EL (cell line): ENCODE measurements around the gene CNTN4.
"Not testable (repeated sequence)": the region's sequence is repeated elsewhere in the genome, so short reads cannot be mapped to it uniquely, and the experiment has no call there.

ENCODE experiments used
- DNase-seq: peaks from one replicate; pipeline ENCODE4 v3.0.0-alpha.2; 2016

CNTN4 gene

DNA sequence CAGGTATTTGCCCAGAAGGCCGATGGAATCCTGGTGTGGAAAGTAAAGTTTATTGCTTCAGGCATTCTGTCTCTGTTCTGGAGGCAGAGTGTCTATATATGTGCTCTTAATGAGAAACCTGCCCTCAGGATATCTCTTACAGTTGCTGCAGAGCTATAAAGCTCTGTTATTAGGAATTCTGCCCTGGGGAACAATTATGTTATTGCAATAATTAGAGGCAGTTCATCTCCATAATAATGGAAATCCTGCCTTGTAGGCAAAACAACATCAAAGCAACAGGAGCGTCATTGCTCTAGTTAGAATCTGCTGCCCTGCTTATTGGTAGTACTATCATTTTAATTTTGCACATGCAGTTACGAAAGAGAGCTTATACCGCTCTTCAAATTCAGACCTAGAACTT, 835.9 kb downstream of the CNTN4 start:
- DNase-seq = no peak

DNA sequence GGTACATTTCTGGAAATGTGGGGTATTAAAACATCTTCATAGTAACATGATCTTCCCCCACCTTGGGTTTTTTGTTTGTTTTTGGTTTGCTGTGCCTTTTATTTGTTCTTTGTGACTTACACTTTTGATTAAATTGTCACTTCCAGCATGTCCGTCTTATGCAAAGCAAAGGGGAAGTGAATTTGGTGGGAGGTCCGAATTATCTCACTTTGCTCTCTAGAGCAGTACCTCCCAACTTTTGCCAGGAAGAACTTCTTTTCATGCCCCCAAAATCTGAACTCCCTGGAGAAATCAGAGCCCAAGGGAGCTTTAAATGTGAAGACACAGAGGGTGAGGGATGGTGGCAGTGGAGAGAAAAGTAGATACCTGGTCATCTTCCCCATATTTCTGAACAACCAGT, 838.4 kb downstream of the CNTN4 start:
- DNase-seq = no peak

DNA sequence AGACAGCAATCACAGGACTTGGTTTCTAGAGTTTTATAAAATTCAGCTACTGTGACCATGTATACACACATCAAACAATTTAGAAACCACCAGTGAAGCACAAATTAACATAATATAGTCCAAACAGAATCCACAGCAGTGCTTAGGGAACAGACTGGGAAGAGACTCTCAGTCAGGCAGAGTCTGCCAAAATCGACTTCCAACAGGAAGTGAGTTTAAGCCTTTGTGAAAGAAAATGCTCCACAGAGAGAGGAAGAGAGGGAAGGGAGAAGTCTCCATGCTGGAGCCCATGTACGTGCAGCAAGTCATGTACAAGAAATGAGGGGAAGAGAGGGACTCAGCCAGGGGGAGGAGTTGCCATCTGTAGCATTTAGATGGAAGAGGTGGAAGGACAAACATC, 838.9 kb downstream of the CNTN4 start:
- DNase-seq = no peak

DNA sequence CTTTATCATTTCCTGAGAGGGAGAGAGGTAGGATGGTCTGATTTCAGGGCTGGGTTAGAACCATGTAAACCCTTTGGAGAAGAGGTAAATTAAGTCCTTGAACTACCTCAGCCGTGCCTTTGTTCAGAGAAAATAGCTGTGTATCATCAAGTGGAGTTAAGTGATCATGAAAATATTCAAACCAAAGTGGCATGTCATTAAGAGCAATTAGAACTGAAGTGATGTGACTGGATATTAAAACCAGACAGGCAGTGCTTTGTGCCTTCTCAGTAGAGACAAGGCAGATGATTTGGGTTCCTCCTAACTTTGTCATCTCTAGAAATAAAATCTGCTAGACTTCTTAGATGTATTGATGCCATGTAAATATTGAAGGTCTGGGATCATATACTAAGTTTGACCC, 840.0 kb downstream of the CNTN4 start:
- DNase-seq = no peak

DNA sequence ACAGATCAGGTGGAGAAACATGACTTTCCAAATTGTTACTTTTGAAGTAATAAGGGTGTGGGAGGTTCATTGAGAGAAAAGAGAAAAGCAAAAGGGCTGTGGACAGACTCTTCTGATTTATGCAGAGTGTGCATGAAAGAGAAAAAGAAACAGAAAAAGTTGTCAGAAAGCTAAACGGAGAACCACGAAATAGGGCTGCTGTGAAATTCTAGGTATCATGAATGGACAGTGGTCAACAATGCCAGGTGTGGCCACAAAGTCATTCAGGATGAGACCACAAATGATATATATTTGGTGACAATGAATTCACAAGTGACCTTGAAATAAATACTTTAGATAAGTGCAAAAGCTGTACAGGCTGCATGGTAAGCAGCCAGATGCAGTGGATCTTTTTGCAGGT, 841.4 kb downstream of the CNTN4 start:
- DNase-seq = no peak

DNA sequence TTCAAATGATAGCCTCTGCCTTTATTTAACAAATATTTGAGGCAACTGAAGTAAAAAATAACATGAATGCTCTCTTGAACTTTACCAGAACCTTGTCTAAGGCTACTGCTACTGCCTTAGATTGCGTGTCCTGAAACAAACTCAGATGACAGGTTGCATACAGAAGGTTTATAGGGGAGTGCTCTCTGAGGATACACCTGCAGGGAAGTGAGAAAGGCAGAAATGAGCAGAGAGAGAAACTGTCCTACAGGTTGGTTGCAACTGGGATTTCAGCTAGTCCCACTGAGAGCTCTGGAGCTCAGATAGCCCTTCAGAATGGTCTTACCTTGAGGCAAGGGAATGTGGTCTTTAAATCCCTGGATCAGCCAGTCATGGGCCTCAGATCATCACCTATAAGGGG, 846.0 kb downstream of the CNTN4 start:
- no peak for DNase-seq

DNA sequence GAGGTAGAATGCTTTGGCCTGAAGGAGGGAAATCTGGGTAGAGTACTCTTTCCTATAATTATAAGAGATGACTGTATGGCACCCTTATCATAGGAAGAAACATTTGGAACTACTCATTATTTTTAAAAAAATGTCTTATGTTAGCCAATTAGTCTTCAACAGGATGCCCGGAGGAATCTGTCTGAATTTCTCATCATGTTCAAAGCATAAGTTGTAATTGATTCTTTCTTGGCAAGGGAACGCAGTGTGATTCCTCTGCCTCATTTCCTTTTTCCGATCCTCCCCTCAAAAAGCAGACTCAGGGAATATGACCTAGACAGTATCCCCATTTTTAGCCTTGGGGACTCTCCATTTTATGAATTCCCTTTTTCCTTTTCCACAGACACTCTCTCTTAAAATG, 846.5 kb downstream of the CNTN4 start:
- no peak for DNase-seq

DNA sequence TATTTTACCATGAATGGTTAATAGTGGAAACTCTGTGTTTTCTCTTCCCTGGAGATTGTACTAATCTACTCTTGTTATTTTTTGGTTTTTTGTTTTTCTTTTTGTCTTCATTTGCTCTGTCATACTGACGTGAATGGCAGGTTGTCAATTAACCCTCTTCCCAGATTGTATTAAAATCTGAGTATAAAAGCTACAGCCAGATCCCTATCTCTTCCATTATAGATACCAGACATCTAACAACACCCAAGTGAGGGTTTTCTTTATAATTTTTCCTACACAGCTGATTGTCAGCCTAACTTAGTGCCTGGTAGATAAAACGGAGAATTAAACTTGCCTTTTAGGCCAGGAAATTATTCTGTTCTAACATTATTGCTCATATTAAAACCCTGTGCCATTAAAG, 848.9 kb downstream of the CNTN4 start:
- DNase-seq = no peak

DNA sequence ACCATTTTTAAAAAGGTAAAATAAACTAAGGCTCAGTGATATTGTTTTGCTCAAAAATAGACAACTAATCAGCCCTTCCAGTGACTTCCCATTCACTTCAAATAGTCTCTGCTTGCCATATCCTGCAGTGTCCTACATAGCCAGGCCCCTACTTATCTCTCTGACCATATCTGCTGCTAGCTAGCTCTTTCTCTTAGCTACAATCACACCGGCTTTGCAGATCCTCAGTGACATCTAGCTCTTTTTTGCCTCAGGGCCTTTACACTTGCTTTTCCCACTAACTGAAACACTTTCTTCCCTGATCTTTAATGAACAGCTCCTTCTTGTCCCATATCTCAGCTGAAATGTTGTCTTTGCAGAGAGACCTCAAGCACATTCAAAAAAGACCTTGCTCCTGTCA, 850.2 kb downstream of the CNTN4 start:
- no peak for DNase-seq

DNA sequence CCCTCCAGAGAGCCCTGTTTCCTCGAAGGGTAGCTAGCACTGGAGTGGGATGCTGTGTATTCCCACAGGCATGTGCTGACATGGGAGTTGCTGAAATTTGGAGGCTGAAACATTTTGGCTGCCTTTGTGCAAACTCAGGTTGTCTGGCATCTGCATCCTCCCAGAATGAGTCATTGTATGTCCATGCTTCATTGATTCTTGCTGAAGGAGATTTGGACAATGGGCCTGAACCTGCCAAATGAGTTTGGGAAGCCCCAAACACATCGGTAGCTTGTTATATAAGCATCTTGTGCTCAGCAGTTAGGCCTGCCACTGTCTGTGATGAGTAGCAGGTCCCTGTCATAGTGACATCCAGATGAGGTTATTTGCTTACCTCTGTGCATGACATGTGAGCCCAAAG, 851.5 kb downstream of the CNTN4 start:
- DNase-seq = no peak

DNA sequence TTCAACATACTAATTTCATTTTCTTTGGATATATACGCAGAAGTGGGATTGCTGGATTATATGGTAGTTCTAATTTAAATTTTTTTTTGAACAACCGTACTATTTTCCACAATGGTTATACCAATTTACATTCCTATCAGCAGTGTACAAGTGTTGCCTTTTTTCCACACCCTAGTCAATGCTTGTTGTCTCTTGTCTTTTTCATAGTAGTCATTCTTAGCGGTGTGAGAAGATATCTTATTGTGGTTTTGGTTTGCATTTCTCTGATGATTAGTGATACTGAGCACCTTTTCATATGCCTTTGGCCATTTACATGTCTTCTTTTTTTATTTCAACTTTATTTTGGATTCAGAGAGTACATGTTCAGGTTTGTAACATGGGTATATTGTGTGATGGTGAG, 858.4 kb downstream of the CNTN4 start:
- no peak for DNase-seq

DNA sequence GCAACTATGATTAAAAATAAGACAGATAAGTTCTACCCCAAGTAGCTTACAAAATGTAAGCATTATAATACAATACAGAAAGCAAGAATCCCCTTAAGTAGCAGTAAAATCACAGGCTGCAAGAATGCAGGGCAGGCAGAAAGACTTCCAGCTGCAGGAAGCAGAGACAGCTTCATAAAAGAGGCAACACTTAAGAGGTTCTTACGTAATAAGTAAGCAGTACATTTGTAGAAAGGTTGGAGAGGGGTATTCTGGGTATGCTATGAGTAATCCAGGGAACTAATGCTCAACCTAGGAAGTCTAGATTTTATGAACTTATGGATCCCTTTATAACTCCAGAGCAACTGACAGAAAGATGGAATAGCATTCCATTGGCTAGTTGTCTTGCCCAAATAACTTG, 859.9 kb downstream of the CNTN4 start:
- DNase-seq = no peak

DNA sequence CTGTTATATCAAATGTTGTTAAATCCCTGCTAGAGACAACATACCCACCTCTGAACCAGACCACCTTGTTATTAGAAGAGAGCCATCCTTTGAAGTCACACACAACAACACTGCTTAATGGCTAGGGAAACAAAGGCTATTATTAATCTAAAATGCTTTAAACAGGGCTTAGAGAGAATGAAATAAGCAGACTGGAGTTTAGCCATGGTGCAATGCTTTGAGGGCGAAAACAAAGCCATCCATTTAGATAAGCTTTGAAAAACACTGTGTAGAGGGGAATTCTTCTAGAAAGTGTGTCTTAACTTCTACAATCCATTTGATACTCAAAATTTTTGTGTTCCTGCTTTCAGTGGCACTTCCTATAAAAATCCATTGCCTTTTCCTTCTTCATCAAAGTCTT, 862.9 kb downstream of the CNTN4 start:
- DNase-seq = no peak

DNA sequence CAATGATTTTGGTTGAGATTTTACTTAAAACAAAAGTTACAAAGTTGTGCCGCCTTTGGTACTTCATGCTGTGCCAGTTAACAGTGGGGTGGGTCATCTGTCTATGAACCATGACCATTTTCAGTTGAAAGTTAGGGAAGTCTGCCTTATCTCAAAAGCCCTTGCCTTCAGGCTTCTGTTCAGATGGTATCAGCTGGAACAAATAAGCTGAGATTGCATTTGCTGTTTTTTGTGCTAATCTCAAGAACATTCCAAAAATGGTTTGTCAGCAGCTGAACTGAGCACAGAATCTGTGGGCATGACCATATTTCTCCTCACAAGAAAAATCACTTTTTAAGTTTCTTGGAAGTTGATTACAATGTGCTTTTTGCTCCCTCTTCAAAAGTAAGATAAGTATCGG, 869.2 kb downstream of the CNTN4 start:
- no peak for DNase-seq

DNA sequence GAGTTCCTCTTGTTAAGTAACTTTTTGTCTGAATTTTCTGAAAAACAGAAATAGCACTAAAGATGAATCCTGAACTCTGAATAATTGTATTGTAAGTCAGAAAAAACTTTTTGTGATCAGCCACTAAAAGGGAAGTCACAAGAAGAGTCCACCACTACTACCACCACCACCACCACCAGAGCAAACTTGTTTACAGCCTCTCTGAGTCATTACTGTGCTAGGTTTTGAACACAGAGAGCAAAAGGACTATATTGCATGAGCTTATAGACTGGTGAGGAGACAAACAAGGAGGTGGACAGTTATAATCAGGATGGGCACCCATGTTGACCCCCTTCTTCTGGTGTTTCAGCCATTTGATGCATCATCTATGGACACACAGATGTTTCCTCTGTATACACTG, 869.8 kb downstream of the CNTN4 start:
- DNase-seq = no peak

DNA sequence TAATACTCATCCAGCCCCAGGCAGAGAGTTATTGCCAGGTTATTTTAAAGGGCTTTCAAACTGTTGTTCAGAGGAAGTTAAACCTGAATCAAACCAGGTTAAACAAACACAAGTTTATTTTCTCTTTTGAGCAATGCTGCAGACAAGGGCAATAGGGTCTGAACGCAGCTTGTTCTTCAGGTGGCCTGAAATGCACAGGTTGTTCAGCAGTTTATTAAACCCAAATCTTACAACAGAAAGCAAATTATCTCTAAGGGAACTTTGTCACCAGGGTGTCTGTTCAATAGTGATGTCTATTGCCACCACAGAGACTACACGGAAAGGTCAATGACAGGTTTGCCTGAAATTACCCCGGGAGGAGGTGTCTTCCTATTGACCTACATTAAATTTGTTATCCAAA, 877.5 kb downstream of the CNTN4 start:
- no peak for DNase-seq

DNA sequence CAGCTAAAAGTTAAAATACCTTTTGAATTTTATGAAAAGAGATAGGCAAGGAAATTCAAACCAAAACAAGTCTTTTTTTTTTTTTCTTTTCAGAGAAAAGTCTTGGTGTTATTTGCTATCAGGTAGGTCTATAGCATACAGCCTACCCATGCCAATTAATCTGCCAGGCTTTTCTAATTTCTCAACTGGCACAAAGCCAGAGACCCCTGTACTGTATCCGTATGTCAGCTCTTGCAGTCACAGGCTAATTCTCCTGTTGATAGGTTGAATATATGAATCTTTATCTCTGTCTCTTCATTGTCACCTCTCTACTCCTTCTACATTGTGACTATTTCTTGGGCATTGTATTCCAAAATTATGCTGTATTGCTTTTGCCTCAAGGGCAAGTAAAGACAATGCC, 878.1 kb downstream of the CNTN4 start:
- no peak for DNase-seq

DNA sequence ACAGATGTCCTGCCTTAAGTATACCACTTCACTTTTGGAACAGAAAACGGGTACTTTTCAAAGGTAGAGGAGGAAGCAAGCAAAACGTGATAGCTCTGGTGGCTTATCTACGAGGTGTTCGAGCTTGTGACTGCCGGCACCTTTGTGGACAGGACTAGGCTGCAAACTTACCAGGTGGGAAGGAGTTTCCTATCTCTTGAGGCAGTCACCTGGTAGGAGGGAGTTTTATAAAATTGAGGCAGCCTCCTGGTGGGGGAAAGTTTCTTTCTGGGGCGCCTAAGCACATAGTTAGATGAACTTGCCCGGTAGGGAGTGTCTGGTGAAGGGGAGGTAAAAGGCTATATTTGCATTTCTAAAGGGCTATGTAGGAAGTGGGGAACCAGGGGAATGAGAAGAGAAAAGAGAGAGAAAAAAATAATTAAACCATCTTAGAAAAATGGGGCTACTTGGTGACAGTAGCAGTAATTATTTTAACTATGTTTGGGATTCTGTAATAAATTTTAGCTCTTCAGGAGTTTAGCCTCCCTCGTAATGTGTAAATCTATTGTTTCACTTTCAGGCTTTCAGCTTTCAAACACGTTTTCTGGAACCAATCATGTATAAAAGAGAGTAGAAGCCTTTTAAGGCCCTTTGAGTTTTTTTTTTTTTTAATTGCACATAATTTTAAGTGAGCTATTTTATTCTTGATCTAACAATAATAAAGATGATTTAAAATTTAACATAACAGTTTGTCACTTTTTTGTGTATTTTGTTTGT, 880.5 kb downstream of the CNTN4 start:
- no peak for DNase-seq

DNA sequence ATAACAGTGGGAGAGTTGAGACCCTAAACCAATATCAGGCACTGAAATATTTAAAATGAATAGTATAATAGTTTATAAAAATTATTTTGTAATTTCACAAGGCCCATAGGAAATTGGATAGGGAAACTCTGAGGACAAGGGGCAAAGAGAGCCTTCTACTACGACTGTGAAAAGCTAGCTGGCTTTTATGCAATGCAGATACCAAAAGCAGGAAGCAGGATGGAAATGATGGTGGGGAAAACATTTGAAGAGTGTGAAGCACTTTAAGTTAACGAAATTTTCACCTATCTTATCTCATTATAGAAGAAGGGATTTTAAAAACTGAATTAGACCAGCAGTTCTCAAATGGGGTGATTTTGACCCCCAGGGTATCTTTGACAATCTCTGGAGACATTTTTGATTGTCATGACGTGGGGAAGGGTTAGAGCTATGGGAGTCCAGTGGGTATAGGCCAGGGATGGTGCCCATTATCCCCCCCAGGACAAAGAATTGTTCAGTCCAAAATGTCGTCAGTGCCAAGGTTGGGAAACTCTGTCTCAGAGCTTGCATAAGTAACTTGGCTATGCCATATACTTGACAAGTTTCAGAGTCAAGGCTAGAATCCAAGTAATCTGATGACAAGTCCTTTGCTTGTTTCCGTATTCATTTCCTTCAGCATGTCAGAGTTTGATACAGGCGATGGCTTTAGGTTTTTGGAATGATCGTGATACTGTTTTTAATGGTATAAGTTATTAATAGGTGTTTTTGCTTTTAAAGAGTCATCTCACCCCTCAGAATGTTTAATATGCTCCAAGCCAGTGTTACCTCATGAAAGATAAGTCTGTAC, 885.6 kb downstream of the CNTN4 start:
- no peak for DNase-seq

DNA sequence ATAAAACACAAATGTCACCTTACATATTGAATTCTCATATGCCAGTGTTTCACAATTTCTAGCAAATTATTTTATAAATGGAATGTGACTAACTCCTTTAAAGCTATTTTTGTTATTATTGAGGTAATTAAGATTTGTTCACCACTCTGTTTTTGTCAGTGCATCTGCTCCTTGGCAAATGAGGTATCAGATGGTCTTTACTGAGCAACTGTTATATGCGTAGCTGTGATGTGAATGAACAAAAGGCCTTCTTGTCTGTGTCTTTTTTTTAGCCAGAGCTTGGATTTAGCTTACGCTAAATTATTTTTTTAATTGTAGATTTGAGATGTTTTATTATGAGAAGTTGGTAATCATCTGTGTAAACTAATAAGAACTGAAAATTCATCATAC, 886.2 kb downstream of the CNTN4 start:
- no peak for DNase-seq

DNA sequence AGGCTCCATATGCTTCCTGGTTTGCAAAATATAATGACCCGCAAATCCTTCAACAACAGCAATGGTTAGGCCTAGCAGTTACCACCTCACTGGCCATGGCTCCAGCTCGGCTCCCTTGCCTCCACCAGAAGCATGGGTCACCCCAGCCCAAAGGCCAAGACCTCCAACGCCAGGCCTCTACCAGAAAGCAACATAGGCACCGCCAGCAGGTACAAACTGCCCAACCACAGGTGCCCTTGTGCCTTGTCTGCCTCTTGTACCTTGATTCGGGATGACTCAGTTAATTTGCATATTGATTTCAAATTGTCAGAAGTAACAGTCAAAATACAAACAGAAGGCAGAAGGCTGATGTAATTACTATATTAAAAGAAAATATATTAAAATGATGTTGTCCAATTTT, 886.8 kb downstream of the CNTN4 start:
- no peak for DNase-seq

DNA sequence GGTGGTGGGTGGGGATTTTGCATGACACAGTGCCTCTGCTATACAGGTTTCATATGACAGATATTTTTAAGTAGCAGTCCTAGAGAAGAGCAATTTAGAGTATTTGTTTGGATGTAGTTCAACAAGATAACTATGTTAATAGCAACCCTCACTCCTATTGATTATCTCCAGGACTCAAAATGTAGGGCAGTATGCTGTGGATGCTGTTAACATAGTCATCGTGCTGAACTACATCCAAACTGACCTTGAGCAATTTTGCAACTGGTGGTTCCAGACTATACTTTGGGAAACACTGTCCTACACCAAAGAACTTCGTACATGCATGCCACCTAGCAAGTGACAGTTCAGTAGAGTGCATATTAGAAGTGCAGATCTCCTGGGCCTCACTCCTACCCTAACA, 893.9 kb downstream of the CNTN4 start:
- DNase-seq = no peak

DNA sequence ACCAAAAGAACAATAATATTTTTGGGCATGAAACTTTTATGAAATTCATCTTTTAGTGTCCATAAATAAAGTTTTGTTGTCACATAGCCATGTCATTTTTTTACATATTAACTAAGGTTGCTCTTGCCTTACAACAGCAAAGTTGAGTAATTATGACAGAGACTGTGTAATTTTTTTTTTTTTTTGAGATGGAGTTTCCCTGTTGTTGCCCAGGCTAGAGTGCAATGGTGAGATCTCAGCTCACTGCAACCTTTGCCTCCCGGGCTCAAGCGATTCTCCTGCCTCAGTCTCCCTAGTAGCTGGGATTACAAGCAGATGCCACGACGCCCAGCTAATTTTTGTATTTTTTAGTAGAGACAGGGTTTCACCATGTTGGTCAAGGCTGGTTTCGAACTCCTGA, 894.5 kb downstream of the CNTN4 start:
- not testable (repeated sequence) for DNase-seq

DNA sequence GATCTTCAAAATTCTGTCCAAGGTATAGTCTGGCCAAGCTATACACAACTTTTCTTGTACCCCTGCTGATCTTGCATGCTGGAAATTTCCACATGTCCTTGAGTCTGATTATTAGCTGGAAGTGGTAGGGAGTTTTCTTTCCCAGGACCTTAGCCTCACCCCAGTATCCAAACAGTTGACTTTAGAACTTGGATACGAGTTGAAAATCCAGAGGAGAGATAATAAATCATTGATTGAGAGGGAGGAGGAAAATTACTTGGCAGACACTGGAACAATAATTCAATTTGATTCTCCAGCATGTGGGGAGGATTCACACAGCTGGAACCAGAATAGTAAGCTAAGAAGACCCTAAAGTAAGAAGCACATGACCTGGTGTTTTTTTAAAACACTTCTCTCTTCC, 895.1 kb downstream of the CNTN4 start:
- no peak for DNase-seq

DNA sequence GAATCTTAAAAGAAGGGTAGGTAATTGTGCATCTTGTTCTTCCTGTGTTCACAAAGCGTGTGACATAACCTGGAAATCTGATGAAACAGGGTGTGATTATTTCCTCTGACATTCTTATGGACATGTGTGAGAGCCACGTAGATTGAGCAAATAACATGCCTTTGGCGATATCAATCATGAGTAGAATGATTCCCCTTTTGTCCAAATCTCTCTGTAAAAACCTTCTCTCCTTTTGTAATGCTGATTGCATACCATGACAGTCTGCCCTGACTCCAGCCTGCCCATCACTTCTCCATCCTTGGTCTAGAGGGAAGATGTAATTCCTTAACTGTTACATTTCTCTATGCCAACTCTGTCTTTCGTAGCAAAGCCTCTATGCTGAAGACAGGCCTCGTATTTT, 896.5 kb downstream of the CNTN4 start:
- no peak for DNase-seq
